22Rv1 (cell line): ENCODE results near the gene ISG15.

ENCODE experiments used
- CTCF ChIP-seq: fragments of 450-650 bp; IDR thresholded peaks from 2 replicates; pipeline ENCODE4 v1.5.1; 2017; ENCODE audit warnings: mild to moderate bottlenecking
- ZFX ChIP-seq: fragments of 450-650 bp; IDR thresholded peaks from 2 replicates; pipeline ENCODE4 v1.6.1; 2017; ENCODE audit warnings: antibody characterized with exemption, borderline replicate concordance

GRCh38 chr1:992362-992761, 20.9 kb upstream of the ISG15 start:
- TF ChIP-seq CTCF (no peak), ZFX (no peak)
